ENCODE measurements around the gene TRMT112.

- TF ChIP-seq BHLHE40 (IDR thresholded peaks at IDR 0.05; ENCODE audit: borderline replicate concordance) (no peak), NFRKB (IDR thresholded peaks at IDR 0.05) (no peak), TARDBP (IDR thresholded peaks at IDR 0.05) (no peak), L3MBTL2 (conservative IDR thresholded peaks at IDR 0.05) (no peak), FOXA1 (IDR thresholded peaks at IDR 0.05) (no peak), PKNOX1 (IDR thresholded peaks at IDR 0.05) (no peak)
Measured at GRCh38 chr11:64278576-64279190, 38.7 kb downstream of the TRMT112 start.
